Measurements from ENCODE around the gene FAF1.

FAF1 gene

GRCh38 chr1:50996083-50996482 is 36.0 kb upstream of the FAF1 start:
- Mint-ChIP-seq H3K4me3 (no peak overlapping the region), H3K27ac (no peak overlapping the region), H3K4me1 (no peaks in the 10 kb centered on the region), H3K36me3 (ENCODE audit: low read depth) (no peaks in the 10 kb centered on the region), H3K9me3 (no peaks in the 10 kb centered on the region), H3K27me3 (ENCODE audit: low read depth) (peaks cover 8% of the 10 kb centered on the region)
- no peak for TF ChIP-seq CTCF (IDR thresholded peaks at IDR 0.05; ENCODE audit: unreplicated experiment in 3 of 3)

- H3K9me3 Mint-ChIP-seq, result no peaks in the 10 kb centered on the region
- H3K27me3 Mint-ChIP-seq (ENCODE audit: low read depth), result peaks cover 8% of the 10 kb centered on the region
- H3K4me3 Mint-ChIP-seq, result no peak overlapping the region
- no peak overlapping the region for H3K27ac Mint-ChIP-seq
- no peaks in the 10 kb centered on the region for H3K4me1 Mint-ChIP-seq
- no peaks in the 10 kb centered on the region for H3K36me3 Mint-ChIP-seq (ENCODE audit: low read depth)
- no peak for TF ChIP-seq CTCF (IDR thresholded peaks at IDR 0.05; ENCODE audit: unreplicated experiment in 3 of 3)
Observed at GRCh38 chr1:50995651-50996050, 35.6 kb upstream of the FAF1 start.

- peaks cover 8% of the 10 kb centered on the region for H3K27me3 Mint-ChIP-seq (ENCODE audit: low read depth)
- no peaks in the 10 kb centered on the region for H3K9me3 Mint-ChIP-seq
- no peaks in the 10 kb centered on the region for H3K36me3 Mint-ChIP-seq (ENCODE audit: low read depth)
- TF ChIP-seq CTCF (IDR thresholded peaks at IDR 0.05; ENCODE audit: unreplicated experiment in 3 of 3), result no peak
- H3K4me1 Mint-ChIP-seq, result no peaks in the 10 kb centered on the region
- no peak overlapping the region for H3K27ac Mint-ChIP-seq
- no peak overlapping the region for H3K4me3 Mint-ChIP-seq
Observed at GRCh38 chr1:50994997-50995396, 34.9 kb upstream of the FAF1 start.

- Mint-ChIP-seq H3K4me3 (no peak overlapping the region), H3K36me3 (ENCODE audit: low read depth) (no peaks in the 10 kb centered on the region), H3K27ac (no peak overlapping the region)
Observed at GRCh38 chr1:50993645-50994044, 33.6 kb upstream of the FAF1 start.

GRCh38 chr1:50992532-50993318 is 32.7 kb upstream of the FAF1 start:
- Mint-ChIP-seq H3K27ac (no peak overlapping the region), H3K36me3 (ENCODE audit: low read depth) (no peaks in the 10 kb centered on the region), H3K4me1 (no peaks in the 10 kb centered on the region), H3K4me3 (no peak overlapping the region), H3K27me3 (ENCODE audit: low read depth) (peaks cover 13% of the 10 kb centered on the region), H3K9me3 (no peaks in the 10 kb centered on the region)
- no peak for TF ChIP-seq CTCF (IDR thresholded peaks at IDR 0.05; ENCODE audit: unreplicated experiment in 3 of 3)

More at GRCh38 chr1:50993645-50994044, 33.6 kb upstream of the FAF1 start:
- H3K27me3 Mint-ChIP-seq (ENCODE audit: low read depth), result peaks cover 13% of the 10 kb centered on the region
- no peak for TF ChIP-seq CTCF (IDR thresholded peaks at IDR 0.05; ENCODE audit: unreplicated experiment in 3 of 3)
- no peaks in the 10 kb centered on the region for H3K9me3 Mint-ChIP-seq
- no peaks in the 10 kb centered on the region for H3K4me1 Mint-ChIP-seq

- Mint-ChIP-seq H3K27me3 (ENCODE audit: low read depth) (peaks cover 32% of the 10 kb centered on the region), H3K27ac (no peak overlapping the region), H3K36me3 (ENCODE audit: low read depth) (no peaks in the 10 kb centered on the region), H3K4me3 (no peak overlapping the region), H3K4me1 (no peaks in the 10 kb centered on the region), H3K9me3 (no peaks in the 10 kb centered on the region)
- no peak for TF ChIP-seq CTCF (IDR thresholded peaks at IDR 0.05; ENCODE audit: unreplicated experiment in 3 of 3)
Observed at GRCh38 chr1:50989694-50990093, 29.6 kb upstream of the FAF1 start.

Measured in nephron (organoid).